ENCODE results near the gene CIAO2A. TPM values are rescaled to one million over a fixed set of nuclear protein-coding genes. Genes with fewer than 3 reads are reported as not detected.
A peak's percentile ranks its signal among the peaks of the same experiment; 100 is the strongest.

Gene CIAO2A
- total RNA-seq, 1 donor from 2014 or later = 51.4 TPM

GRCh38 chr15:64045101-64045435 is 48.6 kb downstream of the CIAO2A start:
- H3K4me1 Mint-ChIP-seq (ENCODE audit: unreplicated experiment) = peaks cover 8% of the 10 kb centered on the region
- H3K36me3 Mint-ChIP-seq (ENCODE audit: low read depth, unreplicated experiment) = no peaks in the 10 kb centered on the region
- no peak overlapping the region for H3K4me3 Mint-ChIP-seq (ENCODE audit: unreplicated experiment)
- no peak for TF ChIP-seq CTCF (IDR thresholded peaks at IDR 0.05; ENCODE audit: unreplicated experiment)
- no peak overlapping the region for H3K27ac Mint-ChIP-seq (ENCODE audit: unreplicated experiment)
- no peaks in the 10 kb centered on the region for H3K9me3 Mint-ChIP-seq (ENCODE audit: unreplicated experiment)
- peaks cover 11% of the 10 kb centered on the region for H3K27me3 Mint-ChIP-seq (ENCODE audit: unreplicated experiment)
- DNase-seq (ENCODE audit: low spot score) = no peak

GRCh38 chr15:64044300-64045100 is 49.1 kb downstream of the CIAO2A start:
- peaks cover 11% of the 10 kb centered on the region for H3K27me3 Mint-ChIP-seq (ENCODE audit: unreplicated experiment)
- H3K4me3 Mint-ChIP-seq (ENCODE audit: unreplicated experiment) = peak overlapping the region; percentile 32
- H3K36me3 Mint-ChIP-seq (ENCODE audit: low read depth, unreplicated experiment) = no peaks in the 10 kb centered on the region
- DNase-seq (ENCODE audit: low spot score) = no peak
- H3K9me3 Mint-ChIP-seq (ENCODE audit: unreplicated experiment) = no peaks in the 10 kb centered on the region
- no peak overlapping the region for H3K27ac Mint-ChIP-seq (ENCODE audit: unreplicated experiment)
- H3K4me1 Mint-ChIP-seq (ENCODE audit: unreplicated experiment) = peaks cover 8% of the 10 kb centered on the region
- TF ChIP-seq CTCF (IDR thresholded peaks at IDR 0.05; ENCODE audit: unreplicated experiment) = no peak

GRCh38 chr15:64038878-64039610 is 54.6 kb downstream of the CIAO2A start:
- TF ChIP-seq CTCF (IDR thresholded peaks at IDR 0.05; ENCODE audit: unreplicated experiment) = no peak
- DNase-seq (ENCODE audit: low spot score) = no peak
- peaks cover 1% of the 10 kb centered on the region for H3K27me3 Mint-ChIP-seq (ENCODE audit: unreplicated experiment)
- H3K4me3 Mint-ChIP-seq (ENCODE audit: unreplicated experiment) = no peak overlapping the region
- H3K4me1 Mint-ChIP-seq (ENCODE audit: unreplicated experiment) = peaks cover 9% of the 10 kb centered on the region
- H3K36me3 Mint-ChIP-seq (ENCODE audit: low read depth, unreplicated experiment) = peaks cover 16% of the 10 kb centered on the region
- H3K27ac Mint-ChIP-seq (ENCODE audit: unreplicated experiment) = no peak overlapping the region
- no peaks in the 10 kb centered on the region for H3K9me3 Mint-ChIP-seq (ENCODE audit: unreplicated experiment)

GRCh38 chr15:64037966-64038365 is 55.7 kb downstream of the CIAO2A start:
- no peak overlapping the region for H3K4me3 Mint-ChIP-seq (ENCODE audit: unreplicated experiment)
- H3K36me3 Mint-ChIP-seq (ENCODE audit: low read depth, unreplicated experiment) = peaks cover 16% of the 10 kb centered on the region
- no peak overlapping the region for H3K27ac Mint-ChIP-seq (ENCODE audit: unreplicated experiment)
- peaks cover 1% of the 10 kb centered on the region for H3K27me3 Mint-ChIP-seq (ENCODE audit: unreplicated experiment)
- TF ChIP-seq CTCF (IDR thresholded peaks at IDR 0.05; ENCODE audit: unreplicated experiment) = no peak
- no peaks in the 10 kb centered on the region for H3K9me3 Mint-ChIP-seq (ENCODE audit: unreplicated experiment)
- peaks cover 9% of the 10 kb centered on the region for H3K4me1 Mint-ChIP-seq (ENCODE audit: unreplicated experiment)
- DNase-seq (ENCODE audit: low spot score) = no peak

GRCh38 chr15:64037116-64037515 is 56.5 kb downstream of the CIAO2A start:
- TF ChIP-seq CTCF (IDR thresholded peaks at IDR 0.05; ENCODE audit: unreplicated experiment) = no peak
- Mint-ChIP-seq H3K36me3 (ENCODE audit: low read depth, unreplicated experiment) (peaks cover 16% of the 10 kb centered on the region), H3K4me1 (ENCODE audit: unreplicated experiment) (peaks cover 9% of the 10 kb centered on the region), H3K27ac (ENCODE audit: unreplicated experiment) (no peak overlapping the region), H3K9me3 (ENCODE audit: unreplicated experiment) (no peaks in the 10 kb centered on the region), H3K27me3 (ENCODE audit: unreplicated experiment) (peaks cover 1% of the 10 kb centered on the region), H3K4me3 (ENCODE audit: unreplicated experiment) (no peak overlapping the region)
- DNase-seq (ENCODE audit: low spot score) = no peak
